Eye (tissue), 1 donor: ENCODE results near the gene ROR1.
"Not testable (repeated sequence)": the region's sequence is repeated elsewhere in the genome, so short reads cannot be mapped to it uniquely, and the experiment has no call there.

ENCODE experiments used
- DNase-seq: peaks from one replicate; pipeline ENCODE4 v3.0.0-alpha.2; 2015

The ROR1 gene

GRCh38 chr1:64197076-64197475 is 423.3 kb downstream of the ROR1 start:
- no peak for DNase-seq

DNA sequence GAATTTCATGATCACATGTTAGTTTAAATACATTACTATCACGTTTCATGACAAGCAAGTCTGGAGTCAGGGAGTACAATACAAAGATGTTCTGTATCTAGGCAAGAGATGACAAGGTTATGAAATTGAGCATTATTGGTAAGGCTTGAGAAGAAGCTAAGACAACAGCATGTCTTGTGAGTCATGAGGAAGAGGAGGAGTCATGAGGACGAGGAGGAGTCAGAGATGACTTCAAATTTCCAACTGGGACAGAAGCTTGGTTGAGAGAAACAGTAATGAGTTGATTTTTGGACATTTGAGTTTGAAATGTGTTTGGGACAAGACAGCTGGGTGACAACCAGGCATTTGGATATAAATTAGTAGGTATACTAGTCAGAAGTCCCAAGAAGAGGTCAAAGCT is 425.3 kb downstream of the ROR1 start:
- no peak for DNase-seq

DNA sequence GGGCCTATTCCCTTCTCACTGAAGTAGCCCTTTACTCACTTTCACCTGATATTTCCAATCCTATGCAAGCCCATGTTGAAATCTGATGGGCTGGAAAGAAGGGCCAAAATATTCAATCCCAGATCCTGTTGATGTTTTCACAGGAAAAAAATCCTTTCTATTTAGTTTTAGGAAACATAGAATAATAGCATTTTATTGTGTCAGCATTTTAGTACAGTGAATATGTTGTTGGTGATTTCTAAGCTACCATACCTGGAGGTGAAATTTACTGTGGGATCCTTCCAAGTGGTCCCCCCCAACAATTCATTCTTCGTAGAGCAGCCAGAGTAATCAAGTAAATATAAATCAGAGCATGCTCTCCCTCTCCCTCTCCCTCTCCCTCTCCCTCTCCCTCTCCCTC is 426.2 kb downstream of the ROR1 start:
- no peak for DNase-seq

DNA sequence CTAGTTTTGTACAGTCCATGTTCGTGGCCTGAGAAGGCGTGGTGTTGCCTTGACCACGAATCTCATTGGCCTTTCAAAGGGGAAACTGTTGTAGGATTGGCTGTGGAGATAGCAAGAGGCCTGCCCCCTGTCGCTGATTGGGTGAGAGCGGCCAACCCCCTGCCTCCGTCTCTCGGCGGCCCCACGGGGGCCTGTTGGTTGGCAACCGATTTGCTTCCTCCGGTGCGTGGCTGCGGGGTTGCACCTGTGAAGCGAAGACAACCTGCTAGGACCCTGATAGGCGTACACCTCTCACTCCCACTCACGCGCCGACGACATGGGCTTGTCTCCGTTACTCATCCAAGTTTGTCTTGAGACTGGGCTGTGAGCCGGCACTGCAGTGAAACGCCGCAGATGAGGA is 429.6 kb downstream of the ROR1 start, which contains the start of gene UBE2U:
TSS of gene UBE2U (plus strand) at position 204 of the 400 bp plus-strand sequence. CDS start 428 bp downstream, outside the sequence.
- no peak for DNase-seq

DNA sequence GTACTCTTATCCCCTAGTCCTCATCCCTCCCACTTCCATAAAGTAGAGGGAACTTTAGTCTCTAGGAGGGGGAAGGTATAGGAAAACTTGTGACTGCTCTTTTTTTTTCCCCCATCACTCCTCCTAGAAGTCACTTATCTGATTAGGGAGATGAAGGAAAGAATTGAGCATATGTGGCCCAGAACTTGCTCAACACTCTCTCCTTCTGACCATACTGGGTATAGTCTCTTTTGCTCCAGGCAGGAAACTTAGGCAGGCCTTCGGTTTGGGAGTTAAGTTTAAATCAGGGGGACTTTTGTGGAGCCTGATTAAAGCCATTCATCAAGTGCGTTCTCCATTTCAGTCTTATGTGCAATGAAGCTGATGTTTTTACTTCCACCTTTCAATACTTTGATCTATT is 435.4 kb downstream of the ROR1 start:
- DNase-seq, result no peak

DNA sequence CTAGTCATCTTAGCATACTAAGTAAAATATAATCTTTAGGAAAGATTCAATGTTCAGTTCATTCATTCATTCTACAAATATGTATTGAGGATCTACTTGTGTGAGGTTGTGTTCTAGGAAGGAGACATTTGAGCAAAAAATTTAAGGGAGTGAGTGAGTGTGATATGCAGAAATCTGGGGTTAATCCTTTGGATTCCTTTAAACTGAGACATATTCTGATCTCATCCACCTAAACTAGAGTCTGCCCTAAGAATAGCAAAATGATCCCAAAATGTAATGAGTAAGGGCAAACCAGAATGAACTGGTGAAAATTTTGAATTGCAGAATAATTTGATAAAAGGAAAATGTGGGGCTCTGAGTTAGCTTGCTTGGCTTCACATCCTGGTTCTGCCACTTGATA is 438.2 kb downstream of the ROR1 start:
- no peak for DNase-seq

DNA sequence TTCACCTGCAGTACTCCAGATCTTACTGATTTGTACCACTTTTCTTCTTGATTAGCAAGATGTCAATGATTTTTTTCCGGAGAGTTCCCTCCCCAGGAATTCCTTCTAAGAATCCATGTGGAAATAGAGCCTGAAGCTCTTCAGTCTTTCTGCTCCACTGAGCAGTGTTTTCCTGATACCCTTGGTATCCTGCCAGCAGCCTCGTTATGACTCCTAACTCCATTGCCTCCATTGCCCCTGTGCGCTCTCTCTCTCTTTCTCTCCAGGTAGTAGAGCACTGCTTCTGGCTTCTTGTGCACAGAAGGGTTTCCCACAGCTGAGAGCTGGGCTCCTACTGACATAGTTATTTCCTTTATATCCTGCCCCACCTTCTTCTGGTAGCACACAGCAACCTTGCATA is 441.8 kb downstream of the ROR1 start:
- DNase-seq, result peak; percentile 52

GRCh38 chr1:64220241-64220640 is 446.4 kb downstream of the ROR1 start:
- no peak for DNase-seq

DNA sequence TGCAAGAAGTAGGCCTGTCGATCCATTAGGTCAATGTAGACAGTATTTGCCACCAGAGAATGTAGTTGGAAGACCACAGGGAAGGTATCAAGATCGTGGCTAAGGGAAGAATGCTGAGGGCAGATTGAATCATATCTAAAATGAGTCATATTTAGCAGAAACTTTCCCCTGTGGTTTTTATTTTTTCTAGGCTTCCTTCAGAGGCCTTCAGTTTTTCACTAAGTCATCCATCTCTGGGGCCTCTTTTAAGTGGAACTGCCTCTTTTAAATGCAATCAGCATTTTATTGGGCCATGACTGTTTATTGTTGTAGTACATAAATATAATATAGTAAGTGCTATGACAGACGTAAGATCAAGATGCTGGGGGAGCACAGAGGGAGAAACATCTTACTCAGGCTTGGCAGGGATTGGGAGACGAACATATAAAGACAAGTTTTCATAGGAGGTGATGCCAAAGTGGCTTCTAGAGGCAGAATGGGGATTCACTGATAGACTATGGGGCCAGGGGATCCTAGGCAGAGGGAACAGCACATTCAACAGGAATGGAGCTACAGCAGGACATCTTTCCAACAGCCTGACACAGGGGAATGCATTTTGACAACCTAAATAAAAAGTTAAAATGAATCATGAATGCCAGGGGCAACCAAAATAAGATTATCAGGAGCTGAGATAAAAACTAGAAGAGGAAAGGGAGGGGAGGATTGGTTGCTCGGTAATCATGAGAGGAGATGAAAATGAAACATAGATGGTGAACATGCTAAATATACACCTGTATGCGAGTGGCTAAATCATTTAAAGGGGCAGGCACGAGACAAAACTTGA is 449.7 kb downstream of the ROR1 start:
- DNase-seq, result no peak

DNA sequence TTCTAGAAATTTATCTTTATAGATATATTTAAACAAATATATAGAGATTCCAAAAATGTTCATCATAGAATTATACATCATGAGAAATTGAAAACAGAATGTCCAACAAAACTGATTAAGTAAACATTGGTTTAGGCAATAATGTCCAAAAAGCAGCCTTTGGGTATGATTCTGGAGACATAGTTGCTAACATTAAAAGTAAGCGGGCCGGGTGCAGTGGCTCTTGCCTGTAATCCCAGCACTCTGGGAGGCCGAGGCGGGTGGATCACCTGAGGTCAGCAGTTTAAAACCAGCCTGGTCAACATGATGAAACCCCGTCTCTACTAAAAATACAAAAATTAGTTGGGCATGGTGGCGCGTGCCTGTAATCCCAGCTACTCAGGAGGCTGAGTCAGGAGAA is 450.4 kb downstream of the ROR1 start:
- not testable (repeated sequence) for DNase-seq

DNA sequence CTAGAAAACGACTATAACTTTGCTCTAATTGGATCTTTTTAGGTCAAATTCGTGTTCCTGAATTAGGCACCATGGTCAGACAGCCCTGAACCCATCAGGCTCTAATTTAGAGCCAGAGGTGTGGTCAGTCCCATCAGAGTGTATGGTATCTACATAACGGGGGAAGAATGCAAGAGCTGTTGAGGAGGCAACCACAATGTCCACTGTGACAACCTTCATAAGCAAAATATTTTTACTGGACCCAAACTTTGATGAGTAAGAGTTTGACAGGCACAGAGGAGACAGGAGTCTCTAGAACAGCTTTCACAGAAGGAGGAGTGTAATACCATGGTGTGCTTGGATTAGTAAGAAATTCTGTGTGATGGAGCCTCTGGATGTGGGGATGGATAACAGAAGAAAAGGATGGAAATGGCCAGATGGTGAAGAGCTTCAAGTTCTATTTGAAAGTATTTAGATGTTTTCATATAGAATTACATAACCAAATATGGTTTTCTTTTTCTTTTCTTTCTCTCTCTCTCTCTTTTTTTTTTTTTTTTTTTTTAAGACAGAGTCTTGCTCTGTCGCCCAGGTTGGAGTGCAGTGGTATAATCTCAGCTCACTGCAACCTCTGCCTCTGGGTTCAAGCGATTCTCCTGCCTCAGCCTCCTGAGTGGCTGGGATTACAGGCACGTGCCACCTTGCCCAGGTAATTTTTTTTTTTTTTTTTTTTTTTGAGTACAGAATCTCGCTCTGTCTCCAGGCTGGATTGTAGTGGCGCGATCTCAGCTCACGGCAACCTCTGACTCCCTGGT is 454.5 kb downstream of the ROR1 start:
- no peak for DNase-seq

DNA sequence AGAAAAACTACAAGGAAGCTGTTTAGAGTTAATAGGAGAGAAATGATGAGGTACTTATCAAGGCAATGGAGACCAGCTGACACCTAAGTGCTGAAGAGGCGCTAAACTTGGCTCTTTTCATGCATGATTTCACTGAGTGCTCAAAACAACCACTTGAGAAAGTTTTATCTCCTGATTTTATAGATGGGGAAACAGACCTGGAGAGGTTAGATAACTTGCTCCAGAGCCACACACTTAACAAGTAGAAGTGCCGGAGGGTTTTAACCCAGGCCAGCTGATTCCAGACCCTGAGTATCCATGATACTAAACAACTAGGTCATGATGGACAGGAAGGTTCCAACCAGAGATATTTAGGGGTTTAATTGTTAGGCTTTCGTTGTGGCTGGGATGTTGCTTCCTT is 455.5 kb downstream of the ROR1 start:
- no peak for DNase-seq
